ENCODE results near the gene CLINT1.

Gene CLINT1

GRCh38 chr5:157743163-157744050 lies 115.5 kb downstream of the CLINT1 start, which contains the start of gene LSM11:
LSM11 (plus strand) TSS chr5:157743712; CDS start chr5:157743751, 39 bp downstream.
- Histone ChIP-seq H3K27me3 (ENCODE audit: control insufficient read depth, insufficient read depth, low read length) (no peaks in the 10 kb centered on the region), H3K9ac (ENCODE audit: low read length) (peak within 1 kb of the TSS; percentile 79), H3K36me3 (ENCODE audit: control insufficient read depth, insufficient read depth, low read length) (peaks cover 3% of the 10 kb centered on the region), H3K4me1 (ENCODE audit: control insufficient read depth, insufficient read depth, low read length) (peaks cover 3% of the 10 kb centered on the region), H3K4me3 (ENCODE audit: low read length) (peak within 1 kb of the TSS; percentile 82), H3K27ac (ENCODE audit: low read depth, low read length) (peak within 1 kb of the TSS; percentile 28)

- Histone ChIP-seq H3K4me3 (ENCODE audit: low read length) (no peak overlapping the region), H3K36me3 (ENCODE audit: control insufficient read depth, insufficient read depth, low read length) (peaks cover 6% of the 10 kb centered on the region), H3K27ac (ENCODE audit: low read depth, low read length) (no peak overlapping the region), H3K9ac (ENCODE audit: low read length) (no peak overlapping the region), H3K27me3 (ENCODE audit: control insufficient read depth, insufficient read depth, low read length) (no peaks in the 10 kb centered on the region), H3K4me1 (ENCODE audit: control insufficient read depth, insufficient read depth, low read length) (peaks cover 3% of the 10 kb centered on the region)
Observed at GRCh38 chr5:157741131-157741530, 117.8 kb downstream of the CLINT1 start.

DNA sequence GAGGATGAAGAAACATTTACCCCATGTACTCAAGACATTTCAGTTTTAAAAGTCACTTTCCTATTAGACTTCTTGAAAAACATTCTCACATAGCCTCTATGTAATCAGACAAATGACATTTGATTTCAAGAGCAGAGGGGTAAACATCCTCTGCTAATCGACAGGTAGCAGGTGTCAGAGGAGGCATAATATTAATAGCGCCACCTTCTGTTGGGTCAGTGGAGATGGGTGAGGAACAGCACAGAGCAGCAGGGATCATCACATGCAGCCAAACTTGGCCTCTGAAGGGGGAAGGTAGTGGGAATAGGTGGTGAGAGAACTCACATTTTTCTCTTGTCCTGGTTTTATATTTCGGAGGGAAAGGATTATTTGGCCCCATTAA lies 118.7 kb downstream of the CLINT1 start:
- peaks cover 3% of the 10 kb centered on the region for H3K4me1 ChIP-seq (ENCODE audit: control insufficient read depth, insufficient read depth, low read length)
- H3K27ac ChIP-seq (ENCODE audit: low read depth, low read length) = no peak overlapping the region
- peaks cover 6% of the 10 kb centered on the region for H3K36me3 ChIP-seq (ENCODE audit: control insufficient read depth, insufficient read depth, low read length)
- no peaks in the 10 kb centered on the region for H3K27me3 ChIP-seq (ENCODE audit: control insufficient read depth, insufficient read depth, low read length)
- H3K9ac ChIP-seq (ENCODE audit: low read length) = no peak overlapping the region
- no peak overlapping the region for H3K4me3 ChIP-seq (ENCODE audit: low read length)

GRCh38 chr5:157739388-157740228 lies 119.3 kb downstream of the CLINT1 start:
- no peak overlapping the region for H3K4me3 ChIP-seq (ENCODE audit: low read length)
- no peaks in the 10 kb centered on the region for H3K27me3 ChIP-seq (ENCODE audit: control insufficient read depth, insufficient read depth, low read length)
- H3K9ac ChIP-seq (ENCODE audit: low read length) = no peak overlapping the region
- H3K4me1 ChIP-seq (ENCODE audit: control insufficient read depth, insufficient read depth, low read length) = peaks cover 3% of the 10 kb centered on the region
- H3K36me3 ChIP-seq (ENCODE audit: control insufficient read depth, insufficient read depth, low read length) = peaks cover 6% of the 10 kb centered on the region
- no peak overlapping the region for H3K27ac ChIP-seq (ENCODE audit: low read depth, low read length)

GRCh38 chr5:157735991-157736390 lies 123.0 kb downstream of the CLINT1 start:
- H3K27me3 ChIP-seq (ENCODE audit: control insufficient read depth, insufficient read depth, low read length) = no peaks in the 10 kb centered on the region
- peaks cover 6% of the 10 kb centered on the region for H3K36me3 ChIP-seq (ENCODE audit: control insufficient read depth, insufficient read depth, low read length)
- no peak overlapping the region for H3K9ac ChIP-seq (ENCODE audit: low read length)
- H3K4me1 ChIP-seq (ENCODE audit: control insufficient read depth, insufficient read depth, low read length) = peaks cover 4% of the 10 kb centered on the region
- no peak overlapping the region for H3K27ac ChIP-seq (ENCODE audit: low read depth, low read length)
- no peak overlapping the region for H3K4me3 ChIP-seq (ENCODE audit: low read length)

All from rectal smooth muscle tissue (tissue), 1 donor.